Measurements from ENCODE around the gene FPR1. TPM values are rescaled to one million over a fixed set of nuclear protein-coding genes. Genes with fewer than 3 reads are reported as not detected.

The FPR1 gene
- total and polyA plus RNA-seq, 2 of the 4 experiments (the other 2 are of a cell fraction) = not detected

DNA sequence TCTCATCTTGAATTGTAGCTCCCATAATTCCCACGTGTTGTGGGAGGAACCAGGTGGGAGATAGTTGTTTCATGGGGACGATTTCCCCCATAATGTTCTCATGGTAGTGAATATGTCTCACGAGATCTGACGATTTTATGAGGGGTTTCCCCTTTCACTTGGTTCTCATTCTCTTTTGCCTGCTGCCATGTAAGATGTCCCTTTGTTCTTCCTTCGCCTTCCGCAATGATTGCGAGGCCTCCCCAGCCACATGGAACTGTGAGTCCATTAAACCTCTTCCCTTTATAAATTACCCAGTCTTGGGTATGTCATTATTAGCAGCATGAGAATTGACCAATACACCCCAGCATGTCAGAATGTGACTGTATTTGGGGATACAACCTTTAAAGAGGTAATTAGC is 3.9 kb upstream of the FPR1 start:
- Histone ChIP-seq H2BK20ac (ENCODE audit: low read depth, low read length) (no peak overlapping the region), H2AK5ac (ENCODE audit: low read depth, low read length) (no peak overlapping the region), H3K14ac (replicated peaks; ENCODE audit: low read depth, low read length) (no peak overlapping the region), H3K9ac (ENCODE audit: low read depth, low read length) (no peak overlapping the region), H3K4ac (ENCODE audit: low read depth, low read length) (no peak overlapping the region), H2BK120ac (ENCODE audit: low read depth, low read length) (no peak overlapping the region), H3K9me3 (ENCODE audit: control insufficient read depth, insufficient read depth, low read length) (peaks cover 6% of the 10 kb centered on the region), H4K20me1 (ENCODE audit: insufficient read depth, low read length) (no peaks in the 10 kb centered on the region), H4K91ac (ENCODE audit: insufficient read depth, low read depth, low read length) (no peak overlapping the region), H3K9me1 (ENCODE audit: insufficient read depth, low read length) (no peaks in the 10 kb centered on the region), H3K36me3 (ENCODE audit: control insufficient read depth, insufficient read depth, low read length) (no peaks in the 10 kb centered on the region), H3K4me2 (ENCODE audit: low read depth, low read length) (no peak overlapping the region), H4K8ac (ENCODE audit: low read depth in 2 of 2, low read length in 2 of 2) (no peak overlapping the region), H2AK9ac (replicated peaks; ENCODE audit: low read depth, low read length, poor library complexity) (no peak overlapping the region), H4K5ac (ENCODE audit: low read depth, low read length) (no peak overlapping the region), H3K18ac (ENCODE audit: low read depth, low read length) (no peak overlapping the region), H3K79me1 (ENCODE audit: low read depth in 1 of 2, low read length in 2 of 2) (no peaks in the 10 kb centered on the region), H3K23ac (ENCODE audit: low read depth, low read length) (no peak overlapping the region), H2AFZ (replicated peaks; ENCODE audit: low read length, poor library complexity) (no peak overlapping the region), H3K27me3 (ENCODE audit: control insufficient read depth, insufficient read depth, low read length) (no peaks in the 10 kb centered on the region), H3K56ac (ENCODE audit: extremely low read depth, insufficient read depth, low read length) (no peak overlapping the region), H3K27ac (ENCODE audit: insufficient read depth, low read length) (no peak overlapping the region), H3K4me1 (ENCODE audit: control insufficient read depth, insufficient read depth, low read length) (no peaks in the 10 kb centered on the region), H2BK5ac (ENCODE audit: low read depth, low read length, poor library complexity, severe bottlenecking) (no peak overlapping the region), H3K4me3 (ENCODE audit: insufficient read depth, low read depth, low read length) (no peak overlapping the region), H2BK15ac (ENCODE audit: low read depth, low read length) (no peak overlapping the region)
- dilution Hi-C loops (cut with HindIII; ENCODE audit: low sequenced_read_pairs, unreplicated experiment) = no loop called here
- DNase-seq (no peak), ATAC-seq (ENCODE audit: low read depth) (no peak)
- WGBS, 2 experiments (ENCODE audit: extremely low coverage in 2 of 2, insufficient read length in 1 of 2) = no CpG with 5 or more reads among the region's 7 CpGs
- CTCF ChIA-PET = no interaction called here
- POLR2A ChIA-PET (ENCODE audit: unreplicated experiment) = no interaction called here
- in situ Hi-C loops (cut with MboI; ENCODE audit: low sequenced_read_pairs) = no loop called here
- TF ChIP-seq, protein P1, sequence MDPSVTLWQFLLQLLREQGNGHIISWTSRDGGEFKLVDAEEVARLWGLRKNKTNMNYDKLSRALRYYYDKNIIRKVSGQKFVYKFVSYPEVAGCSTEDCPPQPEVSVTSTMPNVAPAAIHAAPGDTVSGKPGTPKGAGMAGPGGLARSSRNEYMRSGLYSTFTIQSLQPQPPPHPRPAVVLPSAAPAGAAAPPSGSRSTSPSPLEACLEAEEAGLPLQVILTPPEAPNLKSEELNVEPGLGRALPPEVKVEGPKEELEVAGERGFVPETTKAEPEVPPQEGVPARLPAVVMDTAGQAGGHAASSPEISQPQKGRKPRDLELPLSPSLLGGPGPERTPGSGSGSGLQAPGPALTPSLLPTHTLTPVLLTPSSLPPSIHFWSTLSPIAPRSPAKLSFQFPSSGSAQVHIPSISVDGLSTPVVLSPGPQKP (IDR thresholded peaks at IDR 0.05; ENCODE audit: borderline replicate concordance, low read depth, low read length) = no peak
- TF ChIP-seq RFX5 (IDR thresholded peaks at IDR 0.05; ENCODE audit: low read depth, low read length) (no peak), POLR2A (IDR thresholded peaks at IDR 0.05; ENCODE audit: low read depth, low read length) (no peak), FOS (IDR thresholded peaks at IDR 0.05; ENCODE audit: low read depth, low read length) (no peak), MXI1 (IDR thresholded peaks at IDR 0.05; ENCODE audit: borderline replicate concordance, low read depth, low read length) (no peak), RCOR1 (IDR thresholded peaks at IDR 0.05; ENCODE audit: insufficient replicate concordance, low read length) (no peak), SMC3 (IDR thresholded peaks at IDR 0.05; ENCODE audit: low read depth, low read length) (no peak), MAZ (IDR thresholded peaks at IDR 0.05; ENCODE audit: borderline replicate concordance, low read depth, low read length) (no peak), CEBPB (IDR thresholded peaks at IDR 0.05; ENCODE audit: low read depth, low read length) (no peak), NFE2L2 (IDR thresholded peaks at IDR 0.05; ENCODE audit: low read depth, low read length) (no peak), CHD1 (IDR thresholded peaks at IDR 0.05; ENCODE audit: low read depth, low read length) (no peak), RAD21 (IDR thresholded peaks at IDR 0.05; ENCODE audit: low read length) (no peak), MAFK (IDR thresholded peaks at IDR 0.05; ENCODE audit: low read depth, low read length) (no peak)
- TF ChIP-seq, protein P2, sequence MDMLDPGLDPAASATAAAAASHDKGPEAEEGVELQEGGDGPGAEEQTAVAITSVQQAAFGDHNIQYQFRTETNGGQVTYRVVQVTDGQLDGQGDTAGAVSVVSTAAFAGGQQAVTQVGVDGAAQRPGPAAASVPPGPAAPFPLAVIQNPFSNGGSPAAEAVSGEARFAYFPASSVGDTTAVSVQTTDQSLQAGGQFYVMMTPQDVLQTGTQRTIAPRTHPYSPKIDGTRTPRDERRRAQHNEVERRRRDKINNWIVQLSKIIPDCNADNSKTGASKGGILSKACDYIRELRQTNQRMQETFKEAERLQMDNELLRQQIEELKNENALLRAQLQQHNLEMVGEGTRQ (IDR thresholded peaks at IDR 0.05; ENCODE audit: low read depth, low read length) = no peak
- TF ChIP-seq, protein P3, sequence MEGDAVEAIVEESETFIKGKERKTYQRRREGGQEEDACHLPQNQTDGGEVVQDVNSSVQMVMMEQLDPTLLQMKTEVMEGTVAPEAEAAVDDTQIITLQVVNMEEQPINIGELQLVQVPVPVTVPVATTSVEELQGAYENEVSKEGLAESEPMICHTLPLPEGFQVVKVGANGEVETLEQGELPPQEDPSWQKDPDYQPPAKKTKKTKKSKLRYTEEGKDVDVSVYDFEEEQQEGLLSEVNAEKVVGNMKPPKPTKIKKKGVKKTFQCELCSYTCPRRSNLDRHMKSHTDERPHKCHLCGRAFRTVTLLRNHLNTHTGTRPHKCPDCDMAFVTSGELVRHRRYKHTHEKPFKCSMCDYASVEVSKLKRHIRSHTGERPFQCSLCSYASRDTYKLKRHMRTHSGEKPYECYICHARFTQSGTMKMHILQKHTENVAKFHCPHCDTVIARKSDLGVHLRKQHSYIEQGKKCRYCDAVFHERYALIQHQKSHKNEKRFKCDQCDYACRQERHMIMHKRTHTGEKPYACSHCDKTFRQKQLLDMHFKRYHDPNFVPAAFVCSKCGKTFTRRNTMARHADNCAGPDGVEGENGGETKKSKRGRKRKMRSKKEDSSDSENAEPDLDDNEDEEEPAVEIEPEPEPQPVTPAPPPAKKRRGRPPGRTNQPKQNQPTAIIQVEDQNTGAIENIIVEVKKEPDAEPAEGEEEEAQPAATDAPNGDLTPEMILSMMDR (conservative IDR thresholded peaks at IDR 0.05; ENCODE audit: low read depth, low read length) = no peak
- intact Hi-C loops (cut with micrococcal nuclease) = no loop called here
- no TSS peak for BruUV-seq (replicated peaks)
